ENCODE results near the gene KLHDC9.
"Not testable (repeated sequence)": the region's sequence is repeated elsewhere in the genome, so short reads cannot be mapped to it uniquely, and the experiment has no call there.

The KLHDC9 gene

GRCh38 chr1:161054232-161054631 lies 43.9 kb upstream of the KLHDC9 start:
- no peaks in the 10 kb centered on the region for H3K9me3 ChIP-seq
- DNase-seq, result no peak
- no peak for TF ChIP-seq CTCF (IDR thresholded peaks at IDR 0.05)
- H3K4me3 ChIP-seq, result no peak overlapping the region
- no peaks in the 10 kb centered on the region for H3K4me1 ChIP-seq
- intact Hi-C loops (cut with DNase I; ENCODE audit: low total_unique reads), result no loop called here
- H3K36me3 ChIP-seq, result no peaks in the 10 kb centered on the region
- H3K27ac ChIP-seq, result no peak overlapping the region
- peaks cover 0 to 25% of the 10 kb centered on the region in 2 donors for H3K27me3 ChIP-seq

- Histone ChIP-seq H3K27me3 (peaks cover 0 to 25% of the 10 kb centered on the region in 2 donors), H3K27ac (no peak overlapping the region), H3K4me3 (no peak overlapping the region), H3K4me1 (no peaks in the 10 kb centered on the region), H3K36me3 (no peaks in the 10 kb centered on the region), H3K9me3 (no peaks in the 10 kb centered on the region)
- TF ChIP-seq CTCF (IDR thresholded peaks at IDR 0.05), result no peak
- intact Hi-C loops (cut with DNase I; ENCODE audit: low total_unique reads), result no loop called here
- DNase-seq, result no peak
Observed at GRCh38 chr1:161054805-161055204, 43.4 kb upstream of the KLHDC9 start.

DNA sequence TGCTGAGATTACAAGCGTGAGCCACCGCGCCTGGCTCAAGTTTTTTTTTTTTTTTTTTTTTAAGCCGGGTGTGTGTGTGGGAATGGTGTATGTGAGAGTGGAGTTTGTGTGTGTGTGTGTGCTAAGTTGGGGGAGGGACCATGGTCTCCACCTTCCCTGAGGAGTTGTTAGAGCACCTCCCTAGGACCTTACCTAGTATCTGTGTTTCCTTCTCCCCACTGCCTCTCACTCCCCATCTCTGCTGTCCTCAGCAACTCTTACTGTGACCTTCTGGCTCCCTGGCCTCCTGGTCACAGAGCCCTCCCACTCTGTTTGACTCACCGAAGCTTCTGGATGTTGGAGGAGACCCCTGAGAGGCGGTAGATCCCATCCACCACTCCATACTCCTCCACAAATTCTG lies 38.9 kb upstream of the KLHDC9 start:
- no peaks in the 10 kb centered on the region for H3K9me3 ChIP-seq
- peaks cover 0 to 27% of the 10 kb centered on the region in 2 donors for H3K27me3 ChIP-seq
- H3K4me1 ChIP-seq, result no peaks in the 10 kb centered on the region
- TF ChIP-seq CTCF (IDR thresholded peaks at IDR 0.05), result no peak
- H3K27ac ChIP-seq, result no peak overlapping the region
- intact Hi-C loops (cut with DNase I; ENCODE audit: low total_unique reads), result no loop called here
- no peak for DNase-seq
- H3K4me3 ChIP-seq, result no peak overlapping the region
- no peaks in the 10 kb centered on the region for H3K36me3 ChIP-seq

DNA sequence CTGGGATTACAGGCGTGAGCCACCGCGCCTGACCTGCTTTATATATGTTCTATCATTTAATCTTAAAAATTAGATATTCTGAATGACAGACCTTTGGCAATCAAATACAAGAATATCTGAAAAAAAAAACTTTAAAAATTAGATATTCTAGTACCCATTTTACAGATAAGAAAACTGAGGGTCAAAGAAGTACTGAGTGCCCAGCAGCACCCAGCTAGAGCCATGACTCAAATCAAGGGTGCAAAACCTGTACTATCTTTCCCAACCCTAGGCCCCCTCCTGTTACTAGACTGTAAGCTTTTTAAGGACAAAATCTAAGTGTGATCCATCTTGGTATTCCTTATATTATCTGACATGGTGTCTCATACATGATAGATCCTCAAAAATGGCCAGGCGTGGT lies 36.7 kb upstream of the KLHDC9 start:
- Histone ChIP-seq H3K36me3 (no peaks in the 10 kb centered on the region), H3K9me3 (no peaks in the 10 kb centered on the region), H3K27me3 (peaks cover 0 to 29% of the 10 kb centered on the region in 2 donors), H3K27ac (no peak overlapping the region), H3K4me3 (no peak overlapping the region), H3K4me1 (no peaks in the 10 kb centered on the region)
- no peak for TF ChIP-seq CTCF (IDR thresholded peaks at IDR 0.05)
- intact Hi-C loops (cut with DNase I; ENCODE audit: low total_unique reads), result no loop called here
- DNase-seq, result no peak

GRCh38 chr1:161063936-161064335 lies 34.2 kb upstream of the KLHDC9 start:
- peaks cover 0 to 15% of the 10 kb centered on the region in 2 donors for H3K27me3 ChIP-seq
- H3K27ac ChIP-seq; DNase-seq; H3K4me1 ChIP-seq; H3K36me3 ChIP-seq; intact Hi-C loops (cut with DNase I; ENCODE audit: low total_unique reads); H3K4me3 ChIP-seq; H3K9me3 ChIP-seq: not testable (repeated sequence)

DNA sequence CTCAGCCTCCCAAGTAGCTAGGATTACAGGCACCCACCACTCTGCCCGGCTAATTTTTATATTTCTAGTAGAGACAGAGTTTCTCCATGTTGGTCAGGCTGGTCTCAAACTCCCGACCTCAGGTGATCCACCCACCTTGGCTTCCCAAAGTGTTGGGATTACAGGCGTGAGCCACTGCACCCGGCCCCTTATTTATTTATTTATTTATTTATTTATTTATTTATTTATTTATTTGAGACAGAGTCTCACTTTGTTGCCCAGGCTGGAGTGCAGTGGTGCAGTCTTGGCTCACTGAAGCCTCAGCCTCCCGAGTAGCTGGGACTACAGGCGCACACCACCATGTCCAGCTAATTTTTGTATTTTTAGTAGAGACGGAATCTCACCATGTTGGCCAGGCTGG lies 32.5 kb upstream of the KLHDC9 start:
- H3K27ac ChIP-seq; H3K9me3 ChIP-seq; H3K4me3 ChIP-seq; intact Hi-C loops (cut with DNase I; ENCODE audit: low total_unique reads); H3K36me3 ChIP-seq; DNase-seq; H3K4me1 ChIP-seq: not testable (repeated sequence)
- peaks cover 0 to 21% of the 10 kb centered on the region in 2 donors for H3K27me3 ChIP-seq

GRCh38 chr1:161066694-161067093 lies 31.5 kb upstream of the KLHDC9 start:
- Histone ChIP-seq H3K9me3 (no peaks in the 10 kb centered on the region), H3K27me3 (peaks cover 0 to 21% of the 10 kb centered on the region in 2 donors), H3K27ac (no peak overlapping the region), H3K4me3 (no peak overlapping the region), H3K4me1 (no peaks in the 10 kb centered on the region), H3K36me3 (no peaks in the 10 kb centered on the region)
- DNase-seq, result no peak
- intact Hi-C loops (cut with DNase I; ENCODE audit: low total_unique reads), result no loop called here
- no peak for TF ChIP-seq CTCF (IDR thresholded peaks at IDR 0.05)
